Karpas-422 (cell line): ENCODE measurements around the gene FRMD4B. TPM values are rescaled to one million over a fixed set of nuclear protein-coding genes. Genes with fewer than 3 reads are reported as not detected.

Experiments
- DNase-seq: peaks from one replicate; pipeline ENCODE4 v3.0.0-alpha.2; 2015
- H2AFZ ChIP-seq: fragments of 200-600 bp; sonication (generic); 2 replicates; pipeline ENCODE4 v1.6.1; 2014; ENCODE audit warnings: antibody characterized with exemption, low read length, mixed read lengths
- H3K27ac ChIP-seq: fragments of 200-600 bp; sonication (generic); 2 replicates; pipeline ENCODE4 v1.5.1; 2014; ENCODE audit warnings: mild to moderate bottlenecking, low read length, moderate library complexity
- H3K27me3 ChIP-seq: fragments of 200-600 bp; sonication (generic); 2 replicates; pipeline ENCODE4 v1.6.1; 2014; ENCODE audit warnings: low read length, mixed read lengths
- H3K36me3 ChIP-seq: fragments of 200-600 bp; sonication (generic); 2 replicates; pipeline ENCODE4 v1.6.1; 2014; ENCODE audit warnings: low read length, mixed read lengths; ENCODE audit not compliant: insufficient read depth
- H3K4me1 ChIP-seq: fragments of 200-600 bp; sonication (generic); 2 replicates; pipeline ENCODE4 v1.6.1; 2014; ENCODE audit warnings: mild to moderate bottlenecking, low read length, mixed read lengths
- H3K4me2 ChIP-seq: fragments of 200-600 bp; sonication (generic); 2 replicates; pipeline ENCODE4 v1.6.1; 2014; ENCODE audit warnings: low read length, low read depth, mild to moderate bottlenecking; ENCODE audit not compliant: poor library complexity, severe bottlenecking
- H3K4me3 ChIP-seq: fragments of 200-600 bp; sonication (generic); 2 replicates; pipeline ENCODE4 v1.5.1; 2014; ENCODE audit warnings: mild to moderate bottlenecking, antibody characterized with exemption, low read length, mixed read lengths
- H3K79me2 ChIP-seq: fragments of 200-600 bp; sonication (generic); 2 replicates; pipeline ENCODE4 v1.6.1; 2014; ENCODE audit warnings: mild to moderate bottlenecking, low read length, mixed read lengths
- H3K9ac ChIP-seq: fragments of 200-600 bp; sonication (generic); 2 replicates; pipeline ENCODE4 v1.6.0; 2014; ENCODE audit warnings: low read length
- H3K9me2 ChIP-seq: fragments of 200-600 bp; sonication (generic), shearing (Covaris generic); replicated peaks from 2 replicates; pipeline ENCODE4 v1.6.0; 2014; ENCODE audit warnings: mild to moderate bottlenecking, low read length, moderate library complexity; ENCODE audit not compliant: insufficient read depth
- H3K9me3 ChIP-seq: fragments of 300-700, 200-600 bp; sonication (generic); 2 replicates; pipeline ENCODE4 v1.6.1; 2014; ENCODE audit warnings: low read length, mixed read lengths
- H4K20me1 ChIP-seq: fragments of 200-600 bp; sonication (generic); 2 replicates; pipeline ENCODE4 v1.6.1; 2014; ENCODE audit warnings: mild to moderate bottlenecking, antibody characterized with exemption, low read length, low read depth; ENCODE audit not compliant: insufficient read depth
- total RNA-seq: library from RNA; depleted of rRNA; stranded (reverse); fragments of >200 nt; shearing (Covaris generic); gene quantifications from 2 replicates; pipeline ENCODE4 v1.2.3, GENCODE V29; 2014; ENCODE audit warnings: low replicate concordance

The FRMD4B gene
- total RNA-seq, 1 experiment from 2014 or later = not detected

DNA sequence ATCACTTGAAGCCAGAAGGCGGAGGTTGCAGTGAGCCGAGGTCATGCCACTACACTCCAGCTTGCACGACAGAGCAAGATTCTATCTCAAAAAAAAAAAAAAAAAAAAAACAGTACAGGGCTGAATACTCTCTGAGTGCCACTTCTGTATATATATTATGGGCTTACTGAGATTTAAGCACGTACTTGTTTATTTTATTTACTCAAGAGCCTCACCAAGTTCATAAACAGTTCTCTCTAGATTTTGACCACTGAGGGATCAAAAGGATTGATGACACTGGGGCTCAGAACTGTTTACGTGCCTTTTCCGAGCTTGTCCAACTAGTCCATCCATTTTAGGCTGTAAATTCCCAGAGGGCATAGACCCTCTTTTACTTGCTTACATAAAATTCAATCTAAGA is 81.5 kb downstream of the FRMD4B start:
- no peak overlapping the region for H3K4me3 ChIP-seq
- H3K9me2 ChIP-seq = no peaks in the 10 kb centered on the region
- no peaks in the 10 kb centered on the region for H3K4me1 ChIP-seq
- H3K9me3 ChIP-seq = no peaks in the 10 kb centered on the region
- H3K36me3 ChIP-seq = no peaks in the 10 kb centered on the region
- no peaks in the 10 kb centered on the region for H4K20me1 ChIP-seq
- H3K27ac ChIP-seq = no peak overlapping the region
- no peak overlapping the region for H3K4me2 ChIP-seq
- H3K9ac ChIP-seq = no peak overlapping the region
- no peaks in the 10 kb centered on the region for H3K27me3 ChIP-seq
- DNase-seq = no peak
- no peaks in the 10 kb centered on the region for H3K79me2 ChIP-seq
- H2AFZ ChIP-seq = no peak overlapping the region

DNA sequence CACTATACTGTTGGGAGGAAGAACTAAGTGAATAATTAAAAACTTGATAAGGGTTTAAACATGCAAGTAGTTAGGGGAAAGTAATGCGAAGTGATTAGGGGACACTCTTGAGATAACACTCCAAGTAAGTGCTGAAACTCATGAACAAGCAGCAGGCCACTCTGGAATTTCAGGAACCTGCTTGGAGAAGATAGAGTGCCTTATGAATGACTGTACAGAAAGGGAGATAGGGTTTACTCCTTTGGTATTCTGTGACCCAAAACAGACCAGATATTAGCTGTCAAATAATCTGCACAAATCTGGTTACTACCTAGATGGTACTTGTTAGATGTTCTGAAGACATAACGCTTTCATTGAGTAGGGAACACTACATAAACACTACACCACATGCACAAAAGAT is 85.6 kb downstream of the FRMD4B start:
- no peaks in the 10 kb centered on the region for H3K79me2 ChIP-seq
- no peaks in the 10 kb centered on the region for H3K27me3 ChIP-seq
- H4K20me1 ChIP-seq = no peaks in the 10 kb centered on the region
- H3K4me1 ChIP-seq = no peaks in the 10 kb centered on the region
- no peaks in the 10 kb centered on the region for H3K9me2 ChIP-seq
- H3K36me3 ChIP-seq = no peaks in the 10 kb centered on the region
- no peak overlapping the region for H3K27ac ChIP-seq
- H3K4me3 ChIP-seq = no peak overlapping the region
- DNase-seq = no peak
- no peak overlapping the region for H3K9ac ChIP-seq
- no peaks in the 10 kb centered on the region for H3K9me3 ChIP-seq
- H3K4me2 ChIP-seq = no peak overlapping the region
- H2AFZ ChIP-seq = no peak overlapping the region

DNA sequence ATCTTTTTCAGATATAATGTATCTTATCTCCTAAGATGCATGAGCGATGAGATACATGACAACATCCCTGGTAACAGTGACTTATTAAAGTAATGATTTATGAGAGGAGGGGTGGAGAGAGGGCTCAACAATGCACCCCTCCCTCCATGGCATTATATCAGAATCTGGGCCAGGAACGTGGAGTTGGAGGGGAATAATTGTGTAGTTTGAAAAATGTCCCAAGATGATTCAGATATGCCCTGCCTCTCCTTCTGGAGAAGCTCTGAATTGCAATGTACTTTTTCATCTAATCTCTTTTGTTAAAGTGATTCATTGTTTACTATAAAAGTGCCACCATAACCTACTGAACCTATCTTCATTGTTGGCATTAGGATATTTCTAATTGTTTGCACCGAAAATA is 86.5 kb downstream of the FRMD4B start:
- no peaks in the 10 kb centered on the region for H3K9me2 ChIP-seq
- H3K9me3 ChIP-seq = no peaks in the 10 kb centered on the region
- H3K36me3 ChIP-seq = no peaks in the 10 kb centered on the region
- DNase-seq = no peak
- no peaks in the 10 kb centered on the region for H3K79me2 ChIP-seq
- no peaks in the 10 kb centered on the region for H3K27me3 ChIP-seq
- H3K4me2 ChIP-seq = no peak overlapping the region
- no peak overlapping the region for H3K4me3 ChIP-seq
- H4K20me1 ChIP-seq = no peaks in the 10 kb centered on the region
- no peak overlapping the region for H2AFZ ChIP-seq
- no peaks in the 10 kb centered on the region for H3K4me1 ChIP-seq
- no peak overlapping the region for H3K27ac ChIP-seq
- no peak overlapping the region for H3K9ac ChIP-seq

DNA sequence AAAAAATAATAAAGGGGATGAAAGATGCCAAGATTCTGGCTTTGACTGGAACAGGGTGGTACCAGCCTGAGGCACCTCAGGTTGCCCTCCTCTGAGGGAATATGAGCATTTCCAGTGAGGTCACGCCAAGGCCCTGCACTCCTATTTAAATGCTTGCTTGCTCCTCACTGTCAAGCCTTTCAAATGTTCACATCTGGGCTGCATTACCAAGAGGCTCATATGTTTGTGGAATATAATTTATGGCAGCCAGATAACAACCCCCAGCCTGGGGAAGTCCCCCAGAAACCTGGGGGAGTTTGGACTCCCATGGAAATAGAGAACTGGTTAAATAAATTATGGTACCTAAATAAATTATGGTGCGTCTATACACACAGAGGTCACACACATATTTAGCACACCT is 88.4 kb downstream of the FRMD4B start:
- no peaks in the 10 kb centered on the region for H3K79me2 ChIP-seq
- H3K4me1 ChIP-seq = no peaks in the 10 kb centered on the region
- no peak overlapping the region for H2AFZ ChIP-seq
- no peak overlapping the region for H3K4me3 ChIP-seq
- no peaks in the 10 kb centered on the region for H3K27me3 ChIP-seq
- no peak for DNase-seq
- no peak overlapping the region for H3K4me2 ChIP-seq
- H3K36me3 ChIP-seq = no peaks in the 10 kb centered on the region
- no peaks in the 10 kb centered on the region for H3K9me2 ChIP-seq
- no peak overlapping the region for H3K9ac ChIP-seq
- no peaks in the 10 kb centered on the region for H3K9me3 ChIP-seq
- H4K20me1 ChIP-seq = no peaks in the 10 kb centered on the region
- no peak overlapping the region for H3K27ac ChIP-seq

DNA sequence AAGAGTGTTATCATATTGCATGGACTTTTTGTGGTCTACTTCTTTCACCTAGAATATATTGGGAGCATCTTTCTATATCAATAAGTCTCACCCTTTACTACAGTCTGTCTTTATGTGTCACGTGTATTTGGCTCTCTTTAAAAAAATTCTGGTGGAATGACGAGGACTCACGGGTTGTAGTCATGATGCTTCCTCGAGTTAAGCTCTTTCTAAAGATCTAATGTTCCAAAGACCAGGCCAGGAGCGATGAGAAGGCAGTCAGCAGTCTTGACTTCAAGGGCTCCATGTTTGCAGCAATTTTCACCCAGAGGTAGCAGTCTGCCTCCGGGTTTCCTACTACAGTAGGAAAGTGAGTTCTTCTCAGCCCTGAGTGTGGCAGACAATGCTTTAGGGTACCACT is 88.9 kb downstream of the FRMD4B start:
- no peak for DNase-seq
- no peaks in the 10 kb centered on the region for H3K27me3 ChIP-seq
- H3K4me3 ChIP-seq = no peak overlapping the region
- H3K9me2 ChIP-seq = no peaks in the 10 kb centered on the region
- no peak overlapping the region for H3K4me2 ChIP-seq
- no peaks in the 10 kb centered on the region for H4K20me1 ChIP-seq
- no peak overlapping the region for H2AFZ ChIP-seq
- no peaks in the 10 kb centered on the region for H3K9me3 ChIP-seq
- no peak overlapping the region for H3K9ac ChIP-seq
- H3K27ac ChIP-seq = no peak overlapping the region
- no peaks in the 10 kb centered on the region for H3K4me1 ChIP-seq
- H3K36me3 ChIP-seq = no peaks in the 10 kb centered on the region
- H3K79me2 ChIP-seq = no peaks in the 10 kb centered on the region

DNA sequence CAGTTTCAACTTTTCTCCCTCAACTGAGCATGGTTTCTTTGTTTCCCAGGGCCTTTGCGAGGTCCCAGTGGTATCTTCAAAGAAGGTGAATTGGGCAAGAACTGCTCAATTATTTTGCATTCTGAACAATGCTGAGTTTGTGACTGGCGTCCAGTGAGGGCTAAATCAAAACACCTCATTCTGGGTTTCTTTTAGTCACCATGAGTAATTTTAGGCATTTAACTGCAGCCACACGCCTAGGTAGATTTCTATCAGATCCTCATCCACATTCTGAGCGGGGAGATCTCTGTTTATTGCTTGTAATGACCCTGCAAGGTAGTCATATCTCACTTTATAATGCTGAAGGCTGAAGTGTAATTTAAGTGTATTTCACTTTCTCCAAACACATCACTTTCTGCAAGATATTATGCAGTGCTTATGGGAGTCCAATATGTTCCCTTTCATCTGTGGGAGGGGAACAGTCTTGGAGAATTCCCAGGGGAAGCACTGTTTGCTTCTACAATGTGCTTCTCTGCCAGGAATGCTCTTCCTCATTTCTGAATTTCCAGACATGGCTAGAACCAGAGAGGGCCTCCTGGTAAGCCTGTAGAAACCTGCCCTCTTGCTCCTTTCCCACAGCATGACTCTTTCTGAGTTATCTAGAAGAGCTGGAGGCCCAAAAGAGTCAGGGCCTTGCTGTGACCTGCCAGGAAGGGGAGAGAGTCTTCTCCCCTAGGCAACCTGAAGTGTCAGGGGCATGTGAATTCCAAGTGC is 91.7 kb downstream of the FRMD4B start:
- Histone ChIP-seq H3K36me3 (no peaks in the 10 kb centered on the region), H3K27ac (no peak overlapping the region), H2AFZ (no peak overlapping the region), H3K9me3 (no peaks in the 10 kb centered on the region), H3K4me3 (no peak overlapping the region), H3K79me2 (no peaks in the 10 kb centered on the region), H3K4me2 (no peak overlapping the region), H4K20me1 (no peaks in the 10 kb centered on the region), H3K9ac (no peak overlapping the region), H3K4me1 (no peaks in the 10 kb centered on the region), H3K9me2 (no peaks in the 10 kb centered on the region), H3K27me3 (no peaks in the 10 kb centered on the region)
- no peak for DNase-seq

DNA sequence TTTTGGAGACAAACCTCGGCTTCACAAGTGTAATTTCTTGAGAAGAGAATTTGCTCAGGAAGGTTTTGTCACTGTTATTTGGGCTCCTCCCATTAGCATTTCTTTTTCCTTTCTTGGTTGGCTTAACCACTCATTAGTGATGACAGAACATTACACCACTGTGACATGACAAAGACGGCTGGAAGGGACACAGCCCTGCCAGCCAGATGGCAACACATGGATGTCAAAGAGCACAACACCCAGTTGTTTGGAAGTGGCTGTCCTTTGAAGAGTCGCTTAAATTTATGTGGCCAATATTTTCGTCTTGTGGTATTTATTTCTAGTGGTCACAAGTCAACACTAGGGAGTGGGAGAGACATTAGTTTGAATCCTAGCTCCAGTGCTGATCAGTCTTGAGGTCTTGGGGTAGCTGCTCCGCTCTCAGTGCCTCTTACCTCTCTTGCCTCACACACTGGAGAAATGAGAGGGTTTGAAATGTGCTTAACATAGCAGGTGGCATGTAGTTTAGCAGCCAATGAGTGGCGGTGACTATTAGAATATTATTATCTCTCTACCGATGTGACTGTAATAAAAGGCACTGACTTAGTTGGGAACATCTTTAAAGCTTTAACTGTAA is 92.8 kb downstream of the FRMD4B start:
- Histone ChIP-seq H3K4me3 (no peak overlapping the region), H3K4me2 (no peak overlapping the region)

DNA sequence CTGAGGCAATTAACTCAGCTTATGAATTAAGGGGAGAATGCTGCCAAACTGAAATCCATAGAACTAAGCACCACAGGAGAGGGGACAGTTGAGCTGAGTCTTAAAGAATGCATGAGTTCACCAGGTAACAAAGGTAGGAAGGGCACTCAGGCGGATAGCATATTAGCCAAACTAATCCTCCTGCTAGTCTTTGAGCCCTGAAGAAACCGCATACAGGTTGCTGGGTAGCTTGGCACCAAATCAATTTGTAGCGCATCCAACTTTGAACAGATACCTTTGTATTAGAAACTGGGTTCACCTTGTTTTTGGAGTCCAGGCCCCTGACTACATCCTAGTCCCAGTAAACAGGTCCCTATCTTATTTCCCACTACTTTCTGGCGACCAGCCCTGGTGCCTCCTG is 93.7 kb downstream of the FRMD4B start:
- no peaks in the 10 kb centered on the region for H3K9me2 ChIP-seq
- no peaks in the 10 kb centered on the region for H3K9me3 ChIP-seq
- H3K4me1 ChIP-seq = peaks cover 3% of the 10 kb centered on the region; the same call in 1 of the 2 replicates
- H3K27me3 ChIP-seq = no peaks in the 10 kb centered on the region
- no peak for DNase-seq
- no peak overlapping the region for H3K27ac ChIP-seq
- H2AFZ ChIP-seq = no peak overlapping the region
- no peaks in the 10 kb centered on the region for H3K79me2 ChIP-seq
- H3K4me3 ChIP-seq = no peak overlapping the region
- no peaks in the 10 kb centered on the region for H4K20me1 ChIP-seq
- no peak overlapping the region for H3K4me2 ChIP-seq
- H3K36me3 ChIP-seq = no peaks in the 10 kb centered on the region
- H3K9ac ChIP-seq = no peak overlapping the region

More for the DNA sequence above, 92.8 kb downstream of the FRMD4B start:
- Histone ChIP-seq H3K36me3 (no peaks in the 10 kb centered on the region), H3K9me2 (no peaks in the 10 kb centered on the region), H3K9me3 (no peaks in the 10 kb centered on the region), H3K4me1 (peaks cover 3% of the 10 kb centered on the region; the same call in 1 of the 2 replicates), H3K27ac (no peak overlapping the region), H2AFZ (no peak overlapping the region), H3K27me3 (no peaks in the 10 kb centered on the region), H4K20me1 (no peaks in the 10 kb centered on the region), H3K9ac (no peak overlapping the region), H3K79me2 (no peaks in the 10 kb centered on the region)
- no peak for DNase-seq
